HepG2 (cell line): Measurements from ENCODE around the gene SCN8A. TPM values are rescaled to one million over a fixed set of nuclear protein-coding genes. Genes with fewer than 3 reads are reported as not detected.

ENCODE experiments used
- ATAC-seq: fragments of 200-7000 bp; cut with Tn5 transposase; 3 replicates; pipeline ENCODE4 v1.9.1; 2020; ENCODE audit warnings: mild to moderate bottlenecking, moderate library complexity
- BruUV-seq: library from RNA; stranded (reverse); fragments of 400-500 nt; replicated peaks from 2 replicates; lab custom pipeline; 2021; lab: Mats Ljungman, UMichigan
- CTCF ChIA-PET: fragments of 300-600 bp; formaldehyde crosslinking; extraction: SDS; loops from one replicate; lab custom pipeline; 2021; ENCODE audit warnings: low total read pairs, inconsistent platforms, low intra/inter-chr PET ratio; lab: Yijun Ruan, JAX
- POLR2A ChIA-PET: fragments of 350-600 bp; sonication (Branson Sonifier 250); formaldehyde crosslinking; loops from one replicate; lab custom pipeline; 2020; ENCODE audit warnings: antibody characterized with exemption, inconsistent platforms; lab: Yijun Ruan, JAX
- DNase-seq: peaks from one replicate; pipeline ENCODE4 v3.0.0-alpha.2; 2015; ENCODE audit warnings: low spot score
- FAIRE-seq: peaks from 3 replicates; lab custom pipeline; 2011; peaks lifted over from hg19 to GRCh38; lab: Jason Lieb, UNC
- H2AFZ ChIP-seq: one replicate; pipeline ENCODE4 v1.6.1; 2011; ENCODE audit warnings: low read length, inconsistent platforms
- H3K27ac ChIP-seq: fragments of 300-600 bp; 3 replicates; pipeline ENCODE4 v1.8.0; 2011; ENCODE audit warnings: mixed run types, mild to moderate bottlenecking, mixed read lengths, low read length, inconsistent platforms; ENCODE audit not compliant: insufficient read depth; ENCODE audit errors: extremely low read length
- H3K27me3 ChIP-seq, 2 experiments: fragments of 200-600 bp in 1 of 2; 2 replicates in 1 of 2; 3 replicates in 1 of 2; pipeline versions ENCODE4 v1.6.0 to v1.8.0; 2011; ENCODE audit warnings: low read length in 2 of 2, mild to moderate bottlenecking in 2 of 2, moderate library complexity in 2 of 2, inconsistent platforms in 1 of 2; ENCODE audit not compliant: insufficient read depth in 2 of 2, control insufficient read depth in 1 of 2
- H3K36me3 ChIP-seq, 2 experiments: fragments of 200-600 bp in 1 of 2; replicated peaks in 1 of 2; 2 replicates in 1 of 2; 3 replicates in 1 of 2; pipeline versions ENCODE4 v1.5.1 to v1.8.0; 2011; ENCODE audit warnings: low read length in 2 of 2, inconsistent platforms in 1 of 2; ENCODE audit not compliant: insufficient read depth in 2 of 2, control insufficient read depth in 1 of 2
- H3K4me1 ChIP-seq: 2 replicates; pipeline ENCODE4 v1.5.1; 2012; ENCODE audit warnings: low read length, inconsistent platforms; ENCODE audit not compliant: insufficient read depth
- H3K4me2 ChIP-seq: 2 replicates; pipeline ENCODE4 v1.6.0; 2011; ENCODE audit warnings: low read depth, low read length, inconsistent platforms
- H3K4me3 ChIP-seq, 3 experiments: fragments of 200-600 bp in 1 of 3; sonication (generic), shearing (Covaris generic) in 1 of 3; replicated peaks in 1 of 3; 2 replicates each; pipeline ENCODE4 v1.5.1; 2011 to 2016; ENCODE audit warnings: low read length in 3 of 3, inconsistent platforms in 2 of 3, low read depth in 2 of 3, mild to moderate bottlenecking in 2 of 3, control low read depth in 1 of 3, mixed read lengths in 1 of 3; ENCODE audit not compliant: insufficient read depth in 1 of 3
- H3K79me2 ChIP-seq: one replicate; pipeline ENCODE4 v1.6.1; 2011; ENCODE audit warnings: low read length, inconsistent platforms; ENCODE audit not compliant: insufficient read depth
- H3K9ac ChIP-seq: 2 replicates; pipeline ENCODE4 v1.6.0; 2011; ENCODE audit warnings: mild to moderate bottlenecking, low read depth, low read length, inconsistent platforms; ENCODE audit not compliant: insufficient read depth
- H3K9me3 ChIP-seq: 2 replicates; pipeline ENCODE4 v1.5.1; 2012; ENCODE audit warnings: mild to moderate bottlenecking, low read length
- H4K20me1 ChIP-seq: 2 replicates; pipeline ENCODE4 v1.6.0; 2011; ENCODE audit warnings: inconsistent platforms, mild to moderate bottlenecking, low read length, moderate library complexity; ENCODE audit not compliant: insufficient read depth
- ASH2L ChIP-seq: fragments of 300-600, 200-600 bp; sonication (generic); IDR thresholded peaks from 2 replicates; pipeline ENCODE4 v1.7.0; 2017; ENCODE audit warnings: low read depth, mild to moderate bottlenecking, moderate library complexity, mixed read lengths, low read length; ENCODE audit not compliant: insufficient read length
- ERF ChIP-seq: IDR thresholded peaks from 2 replicates; pipeline ENCODE4 v1.6.1; 2018; ENCODE audit warnings: missing biosample characterization, missing genetic modification reagents
- FOXK2 ChIP-seq: fragments of 450-650 bp; IDR thresholded peaks from 2 replicates; pipeline ENCODE4 v1.6.1; 2016
- HNRNPLL ChIP-seq: fragments of 200-400 bp; formaldehyde crosslinking; IDR thresholded peaks from 2 replicates; pipeline ENCODE4 v1.6.1; 2017; ENCODE audit warnings: mild to moderate bottlenecking, low read depth, low read length; ENCODE audit not compliant: poor library complexity, severe bottlenecking
- HOXA3 ChIP-seq: sonication (generic); formaldehyde crosslinking; IDR thresholded peaks from 2 replicates; pipeline ENCODE4 v1.5.0; 2020; ENCODE audit warnings: missing genetic modification reagents
- MTF1 ChIP-seq: sonication (generic); formaldehyde crosslinking; IDR thresholded peaks from 2 replicates; pipeline ENCODE4 v1.5.0; 2020; ENCODE audit warnings: missing genetic modification reagents
- NFYB ChIP-seq: sonication (generic); formaldehyde crosslinking; IDR thresholded peaks from 2 replicates; pipeline ENCODE4 v1.4.0; 2020; ENCODE audit warnings: missing genetic modification reagents
- SIN3B ChIP-seq: fragments of 150-350 bp; IDR thresholded peaks from 2 replicates; pipeline ENCODE4 v1.6.1; 2014; ENCODE audit warnings: low read length
- ZBTB38 ChIP-seq: sonication (generic); formaldehyde crosslinking; IDR thresholded peaks from 2 replicates; pipeline ENCODE4 v1.5.1; 2020; ENCODE audit warnings: mild to moderate bottlenecking, missing genetic modification reagents
- ZEB1 ChIP-seq: IDR thresholded peaks from 2 replicates; pipeline ENCODE4 v1.6.1; 2012; ENCODE audit warnings: mild to moderate bottlenecking, low read depth, inconsistent platforms; ENCODE audit not compliant: insufficient replicate concordance
- ZFYVE20 ChIP-seq: sonication (generic); formaldehyde crosslinking; IDR thresholded peaks from 2 replicates; pipeline ENCODE4 v1.8.0; 2023; ENCODE audit warnings: low read depth, mild to moderate bottlenecking, moderate library complexity, missing genetic modification reagents, borderline replicate concordance
- ZKSCAN1 ChIP-seq: fragments of 150-350 bp; IDR thresholded peaks from 2 replicates; pipeline ENCODE4 v1.6.1; 2014; ENCODE audit warnings: low read length
- ZNF207 ChIP-seq: fragments of 450-650 bp; IDR thresholded peaks from 2 replicates; pipeline ENCODE4 v1.6.1; 2016; ENCODE audit warnings: antibody characterized with exemption, borderline replicate concordance
- ZNF329 ChIP-seq: sonication (generic); formaldehyde crosslinking; IDR thresholded peaks from 2 replicates; pipeline ENCODE4 v1.9.0; 2021; ENCODE audit warnings: low read depth, mild to moderate bottlenecking, missing genetic modification reagents
- WGBS: methylation state at CpG from one replicate; pipeline ENCODE4 v1.1.6; 2017; ENCODE audit warnings: low lambda C conversion rate; 5-methylcytosine and 5-hydroxymethylcytosine counted together
- in situ Hi-C: cut with HindIII; loops from 2 replicates; pipeline ENCODE4 v1.10.0; 2017; ENCODE audit warnings: low pct_unique_long_range_greater_than_20kb; ENCODE audit not compliant: extremely low pct_ligation_motif_present
- intact Hi-C: fragments of 100-400 bp; cut with micrococcal nuclease; formaldehyde crosslinking; loops from one replicate; pipeline ENCODE4 v1.10.0; 2022; ENCODE audit not compliant: unreplicated experiment
- polyA plus RNA-seq, 8 experiments: library from polyadenylated mRNA; depleted of rRNA in 3 of 8; stranded (reverse) in 7 of 8; unstranded in 1 of 8; fragments of >200 nt; fragmentation: Illumina TruSeq in 4 of 8; extraction: Trizol in 4 of 8; gene quantifications; 2 replicates each; pipeline versions ENCODE4 v1.2.1 to v1.2.3, GENCODE V29; 2011 to 2016; ENCODE audit warnings: low read depth in 4 of 8, missing spikeins in 1 of 8, mixed read lengths in 1 of 8; ENCODE audit not compliant: insufficient read depth in 1 of 8
- total RNA-seq, 5 experiments: library from RNA; depleted of rRNA; stranded (reverse); fragments of >200 nt; fragmentation: Illumina TruSeq; extraction: Trizol; gene quantifications; 2 replicates each; pipeline ENCODE4 v1.2.3, GENCODE V29; 2016; ENCODE audit warnings: low read depth in 1 of 5
- TF ChIP-seq, protein P1 (sequence below): sonication (generic); formaldehyde crosslinking; IDR thresholded peaks from 2 replicates; pipeline ENCODE4 v1.5.1; 2020; ENCODE audit warnings: missing genetic modification reagents, mild to moderate bottlenecking, borderline replicate concordance
- TF ChIP-seq, protein P2 (sequence below): IDR thresholded peaks from 2 replicates; pipeline ENCODE4 v1.6.1; 2016; ENCODE audit warnings: mild to moderate bottlenecking
- TF ChIP-seq, protein P3 (sequence below): sonication (generic); formaldehyde crosslinking; IDR thresholded peaks from 2 replicates; pipeline ENCODE4 v1.9.0; 2021; ENCODE audit warnings: missing genetic modification reagents, mild to moderate bottlenecking, borderline replicate concordance
- TF ChIP-seq, protein P4 (sequence below): sonication (generic); formaldehyde crosslinking; IDR thresholded peaks from 2 replicates; pipeline ENCODE4 v1.4.0; 2020; ENCODE audit warnings: missing genetic modification reagents
- TF ChIP-seq, protein P5 (sequence below): sonication (generic); formaldehyde crosslinking; IDR thresholded peaks from 2 replicates; pipeline ENCODE4 v1.4.0; 2020; ENCODE audit warnings: missing genetic modification reagents

The SCN8A gene
- total and polyA plus RNA-seq, 2 of the 13 experiments (the other 11 are each of a cell fraction or from before 2014, with no cell fraction given): 0.57 to 1.4 TPM

DNA sequence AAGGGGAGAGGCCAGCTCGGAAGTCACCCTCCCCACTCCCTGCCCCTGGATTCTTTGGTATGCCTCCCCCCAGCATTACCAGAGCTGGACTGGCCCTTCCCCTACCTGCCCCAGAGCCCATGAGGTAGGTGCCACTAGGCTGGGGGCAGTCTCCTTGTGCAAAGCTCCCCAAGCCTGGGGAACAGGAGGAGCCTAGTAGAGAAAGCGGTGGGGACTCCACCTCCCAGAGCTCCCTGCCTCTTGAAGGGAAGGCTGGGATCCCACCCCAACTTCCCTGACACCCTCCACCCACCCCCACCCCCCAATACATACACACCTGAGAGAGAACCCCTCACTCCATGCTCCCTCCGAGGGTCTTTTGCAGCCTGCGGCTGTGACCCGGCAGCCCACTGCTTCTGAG lies 227.1 kb downstream of the SCN8A start:
- H3K4me3 ChIP-seq: no peak overlapping the region
- TF ChIP-seq ZNF207 (no peak), NFYB (CRISPR knock-in tag) (no peak), ZKSCAN1 (no peak), SIN3B (no peak), MTF1 (no peak), ZBTB38 (CRISPR knock-in tag) (no peak), ZEB1 (no peak), ZNF329 (CRISPR knock-in tag) (no peak), ZFYVE20 (CRISPR knock-in tag) (no peak), ERF (CRISPR knock-in tag) (no peak), ASH2L (no peak), HNRNPLL (no peak), HOXA3 (CRISPR knock-in tag) (no peak), FOXK2 (no peak)
- TF ChIP-seq, protein P1, sequence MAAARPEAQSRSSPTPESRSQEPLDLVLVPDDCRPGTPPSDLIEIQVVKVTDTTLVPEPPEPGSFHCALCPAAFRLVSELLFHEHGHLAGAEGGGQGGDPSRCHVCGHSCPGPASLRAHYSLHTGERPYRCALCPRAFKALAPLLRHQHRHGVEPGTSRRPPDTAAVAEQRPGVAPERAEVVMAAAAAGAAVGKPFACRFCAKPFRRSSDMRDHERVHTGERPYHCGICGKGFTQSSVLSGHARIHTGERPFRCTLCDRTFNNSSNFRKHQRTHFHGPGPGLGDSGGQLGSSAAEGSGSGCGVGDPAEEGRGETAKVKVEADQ (CRISPR knock-in tag): no peak
- TF ChIP-seq, protein P2, sequence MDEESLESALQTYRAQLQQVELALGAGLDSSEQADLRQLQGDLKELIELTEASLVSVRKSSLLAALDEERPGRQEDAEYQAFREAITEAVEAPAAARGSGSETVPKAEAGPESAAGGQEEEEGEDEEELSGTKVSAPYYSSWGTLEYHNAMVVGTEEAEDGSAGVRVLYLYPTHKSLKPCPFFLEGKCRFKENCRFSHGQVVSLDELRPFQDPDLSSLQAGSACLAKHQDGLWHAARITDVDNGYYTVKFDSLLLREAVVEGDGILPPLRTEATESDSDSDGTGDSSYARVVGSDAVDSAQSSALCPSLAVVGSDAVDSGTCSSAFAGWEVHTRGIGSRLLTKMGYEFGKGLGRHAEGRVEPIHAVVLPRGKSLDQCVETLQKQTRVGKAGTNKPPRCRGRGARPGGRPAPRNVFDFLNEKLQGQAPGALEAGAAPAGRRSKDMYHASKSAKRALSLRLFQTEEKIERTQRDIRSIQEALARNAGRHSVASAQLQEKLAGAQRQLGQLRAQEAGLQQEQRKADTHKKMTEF: no peak
- TF ChIP-seq, protein P3, sequence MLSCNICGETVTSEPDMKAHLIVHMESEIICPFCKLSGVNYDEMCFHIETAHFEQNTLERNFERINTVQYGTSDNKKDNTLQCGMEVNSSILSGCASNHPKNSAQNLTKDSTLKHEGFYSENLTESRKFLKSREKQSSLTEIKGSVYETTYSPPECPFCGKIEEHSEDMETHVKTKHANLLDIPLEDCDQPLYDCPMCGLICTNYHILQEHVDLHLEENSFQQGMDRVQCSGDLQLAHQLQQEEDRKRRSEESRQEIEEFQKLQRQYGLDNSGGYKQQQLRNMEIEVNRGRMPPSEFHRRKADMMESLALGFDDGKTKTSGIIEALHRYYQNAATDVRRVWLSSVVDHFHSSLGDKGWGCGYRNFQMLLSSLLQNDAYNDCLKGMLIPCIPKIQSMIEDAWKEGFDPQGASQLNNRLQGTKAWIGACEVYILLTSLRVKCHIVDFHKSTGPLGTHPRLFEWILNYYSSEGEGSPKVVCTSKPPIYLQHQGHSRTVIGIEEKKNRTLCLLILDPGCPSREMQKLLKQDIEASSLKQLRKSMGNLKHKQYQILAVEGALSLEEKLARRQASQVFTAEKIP: no peak
- TF ChIP-seq, protein P4, sequence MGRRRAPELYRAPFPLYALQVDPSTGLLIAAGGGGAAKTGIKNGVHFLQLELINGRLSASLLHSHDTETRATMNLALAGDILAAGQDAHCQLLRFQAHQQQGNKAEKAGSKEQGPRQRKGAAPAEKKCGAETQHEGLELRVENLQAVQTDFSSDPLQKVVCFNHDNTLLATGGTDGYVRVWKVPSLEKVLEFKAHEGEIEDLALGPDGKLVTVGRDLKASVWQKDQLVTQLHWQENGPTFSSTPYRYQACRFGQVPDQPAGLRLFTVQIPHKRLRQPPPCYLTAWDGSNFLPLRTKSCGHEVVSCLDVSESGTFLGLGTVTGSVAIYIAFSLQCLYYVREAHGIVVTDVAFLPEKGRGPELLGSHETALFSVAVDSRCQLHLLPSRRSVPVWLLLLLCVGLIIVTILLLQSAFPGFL (CRISPR knock-in tag): no peak
- TF ChIP-seq, protein P5, sequence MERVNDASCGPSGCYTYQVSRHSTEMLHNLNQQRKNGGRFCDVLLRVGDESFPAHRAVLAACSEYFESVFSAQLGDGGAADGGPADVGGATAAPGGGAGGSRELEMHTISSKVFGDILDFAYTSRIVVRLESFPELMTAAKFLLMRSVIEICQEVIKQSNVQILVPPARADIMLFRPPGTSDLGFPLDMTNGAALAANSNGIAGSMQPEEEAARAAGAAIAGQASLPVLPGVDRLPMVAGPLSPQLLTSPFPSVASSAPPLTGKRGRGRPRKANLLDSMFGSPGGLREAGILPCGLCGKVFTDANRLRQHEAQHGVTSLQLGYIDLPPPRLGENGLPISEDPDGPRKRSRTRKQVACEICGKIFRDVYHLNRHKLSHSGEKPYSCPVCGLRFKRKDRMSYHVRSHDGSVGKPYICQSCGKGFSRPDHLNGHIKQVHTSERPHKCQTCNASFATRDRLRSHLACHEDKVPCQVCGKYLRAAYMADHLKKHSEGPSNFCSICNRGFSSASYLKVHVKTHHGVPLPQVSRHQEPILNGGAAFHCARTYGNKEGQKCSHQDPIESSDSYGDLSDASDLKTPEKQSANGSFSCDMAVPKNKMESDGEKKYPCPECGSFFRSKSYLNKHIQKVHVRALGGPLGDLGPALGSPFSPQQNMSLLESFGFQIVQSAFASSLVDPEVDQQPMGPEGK (CRISPR knock-in tag): no peak
- intact Hi-C loops (no loop called here), in situ Hi-C loops (loop anchor here (5.0 to 10.0 kb wide), 2 partner anchors 283 to 396 kb away; partner anchors contain the start of gene SLC4A8)
- no peak overlapping the region for H3K4me2 ChIP-seq
- 70% methylated on average over 5 of the region's 5 CpGs for WGBS
- no TSS peak for BruUV-seq
- H3K9me3 ChIP-seq: no peaks in the 10 kb centered on the region
- POLR2A ChIA-PET: no interaction called here
- H3K4me1 ChIP-seq: peaks cover 11% of the 10 kb centered on the region; the same call in 1 of the 2 replicates
- no peak overlapping the region for H3K27ac ChIP-seq
- H3K36me3 ChIP-seq: no peaks in the 10 kb centered on the region
- H3K9ac ChIP-seq: no peak overlapping the region
- ATAC-seq (no peak), DNase-seq (no peak), FAIRE-seq (no peak)
- no peaks in the 10 kb centered on the region for H3K79me2 ChIP-seq
- H2AFZ ChIP-seq: no peak overlapping the region
- 0 out of 5 replicates have a peak, but pooled peaks cover 1 to 4% of the 10 kb centered on the region in 2 experiments for H3K27me3 ChIP-seq
- CTCF ChIA-PET: no interaction called here
- no peaks in the 10 kb centered on the region for H4K20me1 ChIP-seq
